Transverse colon (tissue), 4 donors: ENCODE results near the gene TMEM175.

Source experiments
- EP300 ChIP-seq: sonication (generic); formaldehyde crosslinking; IDR thresholded peaks from one replicate; pipeline ENCODE4 v1.6.1; 2017; ENCODE audit warnings: antibody characterized with exemption, low read depth
- POLR2A ChIP-seq: fragments of 450-650 bp; IDR thresholded peaks from one replicate; pipeline ENCODE4 v1.6.1; 2016; ENCODE audit warnings: antibody characterized with exemption, mild to moderate bottlenecking, moderate library complexity
- POLR2AphosphoS5 ChIP-seq, 3 donors: sonication (generic); formaldehyde crosslinking; IDR thresholded peaks; one replicate each; pipeline ENCODE4 v1.6.1; 2016; ENCODE audit warnings: antibody characterized with exemption in 3 of 3
- TF ChIP-seq, protein P1 (sequence below), 5 experiments: fragments of 200-600 bp in 3 of 5; fragments of 450-650 bp in 2 of 5; sonication (generic) in 3 of 5; IDR thresholded peaks; 1 replicate in 2 of 5; 2 replicates in 3 of 5; pipeline ENCODE4 v1.5.1; 2016 to 2017; ENCODE audit warnings: antibody characterized with exemption in 5 of 5, inconsistent platforms in 3 of 5, mild to moderate bottlenecking in 2 of 5, moderate library complexity in 1 of 5

DNA sequence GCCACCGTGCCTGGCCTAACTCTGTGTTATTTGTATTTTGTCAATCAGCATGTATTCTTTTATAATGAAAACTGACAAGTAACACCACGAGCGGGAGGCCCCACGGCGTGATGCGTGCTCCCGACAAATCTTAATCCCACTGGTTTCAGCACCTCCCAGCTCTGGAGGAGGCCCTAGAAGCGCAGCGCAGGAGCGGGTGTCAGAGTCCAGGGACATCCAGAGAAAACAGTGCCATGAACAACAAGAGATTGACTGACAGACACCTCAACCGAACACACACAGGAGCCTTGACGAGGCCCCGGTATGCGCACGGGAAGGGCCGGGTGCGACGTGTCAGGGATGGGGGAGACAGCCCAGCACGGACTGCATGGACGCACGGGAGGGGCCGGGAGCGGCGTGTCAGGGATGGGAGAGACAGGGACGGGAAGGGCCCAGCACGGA lies 23.1 kb upstream of the TMEM175 start:
- TF ChIP-seq, protein P1, sequence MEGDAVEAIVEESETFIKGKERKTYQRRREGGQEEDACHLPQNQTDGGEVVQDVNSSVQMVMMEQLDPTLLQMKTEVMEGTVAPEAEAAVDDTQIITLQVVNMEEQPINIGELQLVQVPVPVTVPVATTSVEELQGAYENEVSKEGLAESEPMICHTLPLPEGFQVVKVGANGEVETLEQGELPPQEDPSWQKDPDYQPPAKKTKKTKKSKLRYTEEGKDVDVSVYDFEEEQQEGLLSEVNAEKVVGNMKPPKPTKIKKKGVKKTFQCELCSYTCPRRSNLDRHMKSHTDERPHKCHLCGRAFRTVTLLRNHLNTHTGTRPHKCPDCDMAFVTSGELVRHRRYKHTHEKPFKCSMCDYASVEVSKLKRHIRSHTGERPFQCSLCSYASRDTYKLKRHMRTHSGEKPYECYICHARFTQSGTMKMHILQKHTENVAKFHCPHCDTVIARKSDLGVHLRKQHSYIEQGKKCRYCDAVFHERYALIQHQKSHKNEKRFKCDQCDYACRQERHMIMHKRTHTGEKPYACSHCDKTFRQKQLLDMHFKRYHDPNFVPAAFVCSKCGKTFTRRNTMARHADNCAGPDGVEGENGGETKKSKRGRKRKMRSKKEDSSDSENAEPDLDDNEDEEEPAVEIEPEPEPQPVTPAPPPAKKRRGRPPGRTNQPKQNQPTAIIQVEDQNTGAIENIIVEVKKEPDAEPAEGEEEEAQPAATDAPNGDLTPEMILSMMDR (IDR thresholded peaks at IDR 0.05): no peak
- no peak for TF ChIP-seq POLR2AphosphoS5 (IDR thresholded peaks at IDR 0.05)
- TF ChIP-seq POLR2A: no peak
- TF ChIP-seq EP300: no peak
